Tibial nerve (tissue), 4 donors: ENCODE results near the gene EMILIN2. TPM values are rescaled to one million over a fixed set of nuclear protein-coding genes. Genes with fewer than 3 reads are reported as not detected.
A peak's percentile ranks its signal among the peaks of the same experiment; 100 is the strongest.
"Not testable (repeated sequence)": the region's sequence is repeated elsewhere in the genome, so short reads cannot be mapped to it uniquely, and the experiment has no call there.

Source experiments
- DNase-seq, 2 donors: peaks; one replicate each; pipeline ENCODE4 v3.0.0-alpha.2; 2019; ENCODE audit warnings: low spot score in 2 of 2
- H3K27ac ChIP-seq, 4 donors: fragments of 200-600 bp; sonication (generic) in 3 of 4; one replicate each; pipeline ENCODE4 v1.5.1; 2017 to 2019; ENCODE audit warnings: mild to moderate bottlenecking in 1 of 4
- H3K27me3 ChIP-seq, 2 donors: fragments of 200-600 bp; sonication (generic) in 1 of 2; one replicate each; pipeline versions ENCODE4 v1.5.1 to v1.6.0; 2017 to 2019
- H3K36me3 ChIP-seq, 3 donors: fragments of 200-600 bp; sonication (generic); one replicate each; pipeline ENCODE4 v1.5.1; 2018 to 2019
- H3K4me1 ChIP-seq, 4 donors: fragments of 200-600 bp; sonication (generic) in 3 of 4; one replicate each; pipeline ENCODE4 v1.5.1; 2017 to 2019
- H3K4me3 ChIP-seq, 4 donors: fragments of 200-600 bp; sonication (generic) in 3 of 4; one replicate each; pipeline ENCODE4 v1.5.1; 2017 to 2019; ENCODE audit warnings: mild to moderate bottlenecking in 1 of 4, moderate library complexity in 1 of 4
- H3K9me3 ChIP-seq, 4 donors: fragments of 200-600 bp; sonication (generic) in 3 of 4; one replicate each; pipeline ENCODE4 v1.5.1; 2017 to 2019
- EP300 ChIP-seq, 2 donors: sonication (generic); formaldehyde crosslinking; IDR thresholded peaks; one replicate each; pipeline ENCODE4 v1.6.1; 2017; ENCODE audit warnings: antibody characterized with exemption in 2 of 2, mild to moderate bottlenecking in 1 of 2
- POLR2A ChIP-seq, 2 donors: fragments of 450-650 bp; IDR thresholded peaks; one replicate each; pipeline ENCODE4 v1.6.1; 2017; ENCODE audit warnings: antibody characterized with exemption in 2 of 2, mild to moderate bottlenecking in 2 of 2, moderate library complexity in 2 of 2
- WGBS, 2 donors: methylation state at CpG; one replicate each; pipeline ENCODE4 v1.1.5; 2018; 5-methylcytosine and 5-hydroxymethylcytosine counted together
- total RNA-seq, 4 donors: library from RNA; depleted of rRNA; stranded (reverse); fragments of >200 nt; gene quantifications; one replicate each; pipeline ENCODE4 v1.1.0, GENCODE V29; 2016
- TF ChIP-seq, protein P1 (sequence below), 5 experiments: fragments of 200-600 bp in 3 of 5; fragments of 450-650 bp in 2 of 5; sonication (generic) in 3 of 5; IDR thresholded peaks; one replicate each; pipeline ENCODE4 v1.5.1; 2016 to 2019; ENCODE audit warnings: antibody characterized with exemption in 5 of 5, mild to moderate bottlenecking in 3 of 5, moderate library complexity in 2 of 5

EMILIN2 gene
- total RNA-seq, 4 donors from 2014 or later = 29.1 to 70.8 (median 36.3) TPM

DNA sequence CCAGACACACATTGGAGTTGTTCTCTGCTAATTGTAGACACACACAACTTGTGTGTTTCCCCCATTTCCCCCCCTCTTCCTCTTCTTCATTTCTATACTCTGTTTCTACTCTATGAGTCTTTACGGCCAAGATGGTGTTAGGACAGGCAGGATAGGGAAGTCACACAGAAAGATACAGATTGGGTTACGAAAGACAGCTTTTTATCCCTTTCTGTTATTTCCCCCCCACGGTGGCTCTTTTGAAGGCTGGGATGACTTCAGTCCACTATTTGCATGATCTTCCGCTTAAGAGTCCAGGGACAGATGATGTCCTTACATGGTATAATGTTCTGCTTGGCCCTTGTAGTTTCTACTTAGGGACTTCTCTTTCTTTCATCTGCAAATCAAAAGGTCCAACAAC, 1.6 kb upstream of the EMILIN2 start:
- Histone ChIP-seq H3K4me3 (no peak overlapping the region), H3K36me3 (no peaks in the 10 kb centered on the region), H3K27me3 (peaks cover 0 to 27% of the 10 kb centered on the region in 2 donors), H3K9me3 (no peaks in the 10 kb centered on the region), H3K27ac (no peak overlapping the region), H3K4me1 (peaks cover 0 to 38% (median 14%) of the 10 kb centered on the region in 4 donors)
- TF ChIP-seq POLR2A (IDR thresholded peaks at IDR 0.05) = no peak
- peak in 1 of 2 donors; percentile 53 for TF ChIP-seq EP300 (IDR thresholded peaks at IDR 0.05)
- peak in 1 of 2 donors; percentile 17 for DNase-seq
- 80% methylated on average over 4 of the region's 4 CpGs for WGBS, 2 donors

DNA sequence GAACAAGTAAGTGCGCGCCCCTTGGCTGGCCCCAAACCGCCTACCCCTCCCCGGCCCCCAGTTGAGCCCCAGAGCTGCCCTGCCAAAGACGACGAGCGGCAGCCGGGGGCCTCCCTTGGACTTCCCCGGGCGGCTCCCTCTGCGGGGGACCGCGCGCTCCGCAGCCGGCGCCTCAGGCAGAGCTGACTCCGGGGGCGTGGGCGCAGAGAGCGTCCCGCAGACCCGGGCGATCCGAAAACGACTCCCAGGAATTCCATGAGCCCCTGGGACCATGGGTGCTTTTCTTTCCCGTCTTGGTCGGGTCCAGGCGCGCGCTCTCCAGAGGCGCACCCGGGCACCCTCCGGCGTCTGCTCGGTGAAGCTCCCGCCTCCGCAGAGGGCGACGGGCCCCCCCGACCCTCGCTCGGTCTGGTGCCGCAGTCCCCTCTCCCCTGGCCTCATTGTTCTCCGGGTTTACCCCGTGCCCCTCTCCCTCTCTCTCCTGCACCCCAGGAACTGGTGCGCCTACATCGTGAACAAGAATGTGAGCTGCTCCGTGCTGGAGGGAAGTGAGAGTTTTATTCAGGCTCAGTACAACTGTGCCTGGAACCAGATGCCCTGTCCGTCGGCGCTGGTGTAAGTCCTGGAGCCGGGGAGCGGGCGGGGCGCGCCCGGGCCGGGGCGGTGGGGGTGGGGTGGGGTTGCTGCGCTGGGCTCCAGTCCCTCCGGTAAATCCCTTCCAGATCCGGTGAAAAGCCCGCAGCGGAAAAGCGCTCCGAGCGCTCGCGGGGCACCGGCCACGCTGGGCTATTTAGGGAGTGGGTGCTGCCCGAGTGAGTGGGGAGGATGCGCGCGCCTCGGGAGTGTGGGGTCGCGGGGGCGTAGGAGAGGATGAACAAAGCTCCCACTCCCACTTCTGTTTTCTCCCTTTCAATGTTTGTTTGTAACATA, 776 bp downstream of the EMILIN2 start:
- Histone ChIP-seq H3K36me3 (no peaks in the 10 kb centered on the region), H3K27ac (peak overlapping the region; percentile 14 to 85 (median 77)), H3K4me1 (peaks cover 0 to 38% (median 14%) of the 10 kb centered on the region in 4 donors), H3K27me3 (peaks cover 0 to 27% of the 10 kb centered on the region in 2 donors), H3K4me3 (peak overlapping the region; percentile 28 to 65 (median 55)), H3K9me3 (no peaks in the 10 kb centered on the region)
- WGBS, 2 donors = 0% methylated on average over 33 to 56 of the region's 80 CpGs
- TF ChIP-seq EP300 (IDR thresholded peaks at IDR 0.05) (peak in 1 of 2 donors; percentile 20), POLR2A (IDR thresholded peaks at IDR 0.05) (no peak)
- TF ChIP-seq, protein P1, sequence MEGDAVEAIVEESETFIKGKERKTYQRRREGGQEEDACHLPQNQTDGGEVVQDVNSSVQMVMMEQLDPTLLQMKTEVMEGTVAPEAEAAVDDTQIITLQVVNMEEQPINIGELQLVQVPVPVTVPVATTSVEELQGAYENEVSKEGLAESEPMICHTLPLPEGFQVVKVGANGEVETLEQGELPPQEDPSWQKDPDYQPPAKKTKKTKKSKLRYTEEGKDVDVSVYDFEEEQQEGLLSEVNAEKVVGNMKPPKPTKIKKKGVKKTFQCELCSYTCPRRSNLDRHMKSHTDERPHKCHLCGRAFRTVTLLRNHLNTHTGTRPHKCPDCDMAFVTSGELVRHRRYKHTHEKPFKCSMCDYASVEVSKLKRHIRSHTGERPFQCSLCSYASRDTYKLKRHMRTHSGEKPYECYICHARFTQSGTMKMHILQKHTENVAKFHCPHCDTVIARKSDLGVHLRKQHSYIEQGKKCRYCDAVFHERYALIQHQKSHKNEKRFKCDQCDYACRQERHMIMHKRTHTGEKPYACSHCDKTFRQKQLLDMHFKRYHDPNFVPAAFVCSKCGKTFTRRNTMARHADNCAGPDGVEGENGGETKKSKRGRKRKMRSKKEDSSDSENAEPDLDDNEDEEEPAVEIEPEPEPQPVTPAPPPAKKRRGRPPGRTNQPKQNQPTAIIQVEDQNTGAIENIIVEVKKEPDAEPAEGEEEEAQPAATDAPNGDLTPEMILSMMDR (IDR thresholded peaks at IDR 0.05) = peak in 1 of 5 experiments; percentile 17
- DNase-seq = peak in 1 of 2 donors; percentile 17

DNA sequence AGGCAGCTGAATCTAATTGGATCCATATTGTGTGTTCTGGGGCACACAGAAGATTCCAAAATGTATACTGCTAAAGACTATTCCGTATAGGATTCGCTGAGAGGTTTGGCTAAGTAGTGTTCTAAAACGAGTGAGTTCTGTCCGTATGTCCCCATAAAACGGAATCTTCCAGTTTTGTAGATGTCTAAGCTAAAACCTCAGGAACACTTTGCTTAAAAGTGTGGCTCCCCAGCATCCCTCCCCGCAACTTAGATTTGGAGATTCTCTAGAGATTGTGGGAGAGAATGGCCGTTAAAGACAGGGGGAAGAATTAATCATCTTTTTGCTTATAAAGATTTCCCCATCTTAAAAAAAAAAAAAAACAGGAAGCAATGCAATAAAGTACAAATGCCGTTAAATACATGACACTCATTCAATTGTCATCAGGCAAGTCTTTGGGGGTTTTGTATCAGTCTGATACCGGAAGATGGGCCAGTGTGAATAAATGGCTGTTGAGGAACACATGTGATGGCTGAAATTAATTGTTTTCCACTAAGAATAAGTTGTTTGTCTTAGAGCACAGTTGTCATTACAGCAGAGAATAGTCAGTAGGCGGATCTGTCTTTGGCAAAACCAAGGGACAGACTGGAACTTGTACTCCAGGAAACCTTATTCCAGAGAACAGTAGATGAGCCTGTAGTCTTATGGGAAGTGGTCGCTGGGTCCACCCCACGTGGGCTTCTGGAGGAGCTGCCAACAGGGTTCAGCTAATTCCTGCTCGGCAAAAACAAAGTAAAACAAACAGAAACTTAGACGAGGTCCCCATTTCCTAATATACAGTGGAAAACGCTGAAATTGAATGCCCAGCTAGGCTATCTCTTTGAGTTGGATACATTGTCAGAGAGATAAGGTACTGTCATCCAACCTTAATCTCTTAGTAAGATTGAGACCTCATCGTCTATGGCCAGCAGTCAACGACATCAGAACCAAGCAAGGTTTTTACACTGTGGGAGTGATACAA, 1.7 kb downstream of the EMILIN2 start:
- Histone ChIP-seq H3K4me3 (peak overlapping the region; percentile 28 to 65 (median 55)), H3K36me3 (no peaks in the 10 kb centered on the region), H3K27me3 (peaks cover 0 to 27% of the 10 kb centered on the region in 2 donors), H3K9me3 (no peaks in the 10 kb centered on the region), H3K27ac (peak overlapping the region in 2 of 4 donors; percentile 83 to 85), H3K4me1 (peaks cover 0 to 38% (median 14%) of the 10 kb centered on the region in 4 donors)
- DNase-seq = peak in 1 of 2 donors; percentile 7
- TF ChIP-seq, protein P1 (IDR thresholded peaks at IDR 0.05) = no peak
- TF ChIP-seq POLR2A (IDR thresholded peaks at IDR 0.05) (no peak), EP300 (IDR thresholded peaks at IDR 0.05) (no peak)
- 18 to 19% methylated on average over 17 of the region's 17 CpGs for WGBS, 2 donors

GRCh38 chr18:2850816-2851215, 4.0 kb downstream of the EMILIN2 start:
- H3K27me3 ChIP-seq = peaks cover 0 to 27% of the 10 kb centered on the region in 2 donors
- H3K36me3 ChIP-seq = no peaks in the 10 kb centered on the region
- no peak overlapping the region for H3K4me3 ChIP-seq
- TF ChIP-seq POLR2A (IDR thresholded peaks at IDR 0.05) (no peak), EP300 (IDR thresholded peaks at IDR 0.05) (no peak)
- TF ChIP-seq, protein P1 (IDR thresholded peaks at IDR 0.05) = no peak
- no peaks in the 10 kb centered on the region for H3K9me3 ChIP-seq
- WGBS, 2 donors = 93 to 96% methylated on average over 2 of the region's 2 CpGs
- no peak for DNase-seq
- no peak overlapping the region for H3K27ac ChIP-seq
- peaks cover 0 to 50% (median 14%) of the 10 kb centered on the region in 4 donors for H3K4me1 ChIP-seq

DNA sequence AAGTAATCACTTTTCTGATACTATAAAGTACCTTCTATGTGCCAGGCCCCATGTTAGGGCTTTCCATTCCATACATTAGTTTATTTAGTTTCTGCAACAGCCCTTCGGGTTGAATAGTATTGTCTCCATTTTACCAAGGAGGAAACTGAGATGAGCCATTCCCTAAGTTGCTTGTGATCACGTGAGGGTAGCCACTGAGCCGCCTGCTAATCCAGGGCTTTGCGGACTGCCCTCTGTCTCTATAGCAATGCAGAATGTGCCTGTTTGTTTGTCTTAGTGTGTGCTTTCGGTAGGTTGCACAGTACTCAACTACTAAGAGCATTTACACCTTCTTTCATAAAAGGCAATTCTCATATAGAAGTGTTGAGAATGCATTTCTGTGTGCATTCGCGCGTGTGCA, 5.0 kb downstream of the EMILIN2 start:
- Histone ChIP-seq H3K27me3 (peaks cover 0 to 23% of the 10 kb centered on the region in 2 donors), H3K27ac (no peak overlapping the region), H3K4me3 (no peak overlapping the region), H3K9me3 (no peaks in the 10 kb centered on the region), H3K4me1 (peaks cover 0 to 50% (median 14%) of the 10 kb centered on the region in 4 donors), H3K36me3 (no peaks in the 10 kb centered on the region)
- TF ChIP-seq, protein P1 (IDR thresholded peaks at IDR 0.05) = no peak
- no peak for DNase-seq
- WGBS, 2 donors = 89 to 93% methylated on average over 8 of the region's 8 CpGs

DNA sequence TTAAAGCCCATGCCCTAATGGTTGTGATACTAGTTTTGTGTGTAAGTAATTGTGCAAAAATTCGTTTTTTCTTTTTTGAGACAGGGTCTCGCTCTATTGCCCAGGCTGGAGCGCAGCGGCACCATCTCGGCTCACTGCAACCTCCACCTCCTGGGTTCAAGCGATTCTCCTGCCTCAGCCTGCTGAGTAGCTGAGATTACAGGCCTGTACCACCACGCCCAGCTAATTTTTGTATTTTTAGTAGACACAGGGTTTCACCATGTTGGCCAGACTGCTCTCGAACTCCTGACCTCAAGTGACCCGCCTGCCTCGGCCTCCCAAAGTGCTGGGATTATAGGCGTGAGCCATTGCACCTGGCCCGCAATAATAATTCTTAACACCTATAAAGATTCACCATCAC, 5.7 kb downstream of the EMILIN2 start:
- WGBS, 2 donors = 90 to 91% methylated on average over 12 of the region's 12 CpGs
- H3K36me3 ChIP-seq, H3K4me3 ChIP-seq, H3K27ac ChIP-seq, H3K9me3 ChIP-seq, DNase-seq: not testable (repeated sequence)
- Histone ChIP-seq H3K4me1 (peaks cover 0 to 51% (median 16%) of the 10 kb centered on the region in 4 donors), H3K27me3 (peaks cover 0 to 19% of the 10 kb centered on the region in 2 donors)
